Osteocyte (in vitro differentiated cells): ENCODE measurements around the gene PLD5. TPM values are rescaled to one million over a fixed set of nuclear protein-coding genes. Genes with fewer than 3 reads are reported as not detected.
"Not testable (repeated sequence)": the region's sequence is repeated elsewhere in the genome, so short reads cannot be mapped to it uniquely, and the experiment has no call there.

Experiments used
- DNase-seq: peaks from one replicate; pipeline ENCODE4 v3.0.0; 2021; ENCODE audit warnings: mixed read lengths; ENCODE audit not compliant: unreplicated experiment; ENCODE audit errors: extremely low spot score
- H3K27ac Mint-ChIP-seq: one replicate; pipeline ENCODE4 v1.8.0; 2021; ENCODE audit warnings: mild to moderate bottlenecking, mixed read lengths; ENCODE audit not compliant: unreplicated experiment
- H3K27me3 Mint-ChIP-seq: one replicate; pipeline ENCODE4 v1.8.0; 2021; ENCODE audit warnings: mixed read lengths; ENCODE audit not compliant: unreplicated experiment
- H3K36me3 Mint-ChIP-seq: one replicate; pipeline ENCODE4 v1.8.0; 2021; ENCODE audit warnings: mixed read lengths; ENCODE audit not compliant: unreplicated experiment
- H3K4me1 Mint-ChIP-seq: one replicate; pipeline ENCODE4 v1.8.0; 2021; ENCODE audit warnings: mixed read lengths; ENCODE audit not compliant: unreplicated experiment
- H3K4me3 Mint-ChIP-seq: one replicate; pipeline ENCODE4 v1.8.0; 2021; ENCODE audit warnings: mild to moderate bottlenecking, moderate library complexity, mixed read lengths; ENCODE audit not compliant: unreplicated experiment
- H3K9me3 Mint-ChIP-seq: one replicate; pipeline ENCODE4 v1.8.0; 2021; ENCODE audit warnings: mixed read lengths; ENCODE audit not compliant: unreplicated experiment
- total RNA-seq: library from RNA; stranded (reverse); gene quantifications from 2 replicates; pipeline ENCODE4 v1.2.1, GENCODE V29; 2021
- TF ChIP-seq, protein P1 (sequence below): fragments of 200-600 bp; sonication (generic); IDR thresholded peaks from 2 replicates; pipeline ENCODE4 v1.5.0; 2021; ENCODE audit warnings: antibody characterized with exemption, mild to moderate bottlenecking, moderate library complexity

Gene PLD5
- total RNA-seq, 1 donor from 2014 or later, result not detected

DNA sequence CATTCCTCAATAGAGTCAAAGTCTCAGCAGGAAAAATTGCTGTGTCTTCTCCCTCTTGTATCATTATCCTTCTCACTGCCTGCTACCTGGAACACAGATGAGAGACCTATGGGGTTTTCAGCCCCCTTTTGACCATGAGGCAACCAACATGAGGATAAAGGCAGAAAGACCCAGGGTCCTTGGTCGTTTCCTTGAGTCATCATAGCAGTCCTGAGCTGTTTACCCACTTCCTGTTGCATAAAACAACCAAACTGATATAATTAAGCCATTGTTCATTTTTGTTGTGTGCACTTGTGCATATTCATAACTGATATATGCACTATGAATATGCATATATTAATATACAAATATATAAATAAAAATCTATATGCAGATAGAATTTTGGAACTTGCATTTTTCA lies 337.3 kb downstream of the PLD5 start:
- H3K27ac Mint-ChIP-seq, result no peak overlapping the region
- H3K27me3 Mint-ChIP-seq, result no peaks in the 10 kb centered on the region
- H3K9me3 Mint-ChIP-seq, result peaks cover 3% of the 10 kb centered on the region
- DNase-seq, result no peak
- no peak overlapping the region for H3K4me3 Mint-ChIP-seq
- H3K36me3 Mint-ChIP-seq, result no peaks in the 10 kb centered on the region
- TF ChIP-seq, protein P1, sequence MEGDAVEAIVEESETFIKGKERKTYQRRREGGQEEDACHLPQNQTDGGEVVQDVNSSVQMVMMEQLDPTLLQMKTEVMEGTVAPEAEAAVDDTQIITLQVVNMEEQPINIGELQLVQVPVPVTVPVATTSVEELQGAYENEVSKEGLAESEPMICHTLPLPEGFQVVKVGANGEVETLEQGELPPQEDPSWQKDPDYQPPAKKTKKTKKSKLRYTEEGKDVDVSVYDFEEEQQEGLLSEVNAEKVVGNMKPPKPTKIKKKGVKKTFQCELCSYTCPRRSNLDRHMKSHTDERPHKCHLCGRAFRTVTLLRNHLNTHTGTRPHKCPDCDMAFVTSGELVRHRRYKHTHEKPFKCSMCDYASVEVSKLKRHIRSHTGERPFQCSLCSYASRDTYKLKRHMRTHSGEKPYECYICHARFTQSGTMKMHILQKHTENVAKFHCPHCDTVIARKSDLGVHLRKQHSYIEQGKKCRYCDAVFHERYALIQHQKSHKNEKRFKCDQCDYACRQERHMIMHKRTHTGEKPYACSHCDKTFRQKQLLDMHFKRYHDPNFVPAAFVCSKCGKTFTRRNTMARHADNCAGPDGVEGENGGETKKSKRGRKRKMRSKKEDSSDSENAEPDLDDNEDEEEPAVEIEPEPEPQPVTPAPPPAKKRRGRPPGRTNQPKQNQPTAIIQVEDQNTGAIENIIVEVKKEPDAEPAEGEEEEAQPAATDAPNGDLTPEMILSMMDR, result no peak
- H3K4me1 Mint-ChIP-seq, result no peaks in the 10 kb centered on the region

DNA sequence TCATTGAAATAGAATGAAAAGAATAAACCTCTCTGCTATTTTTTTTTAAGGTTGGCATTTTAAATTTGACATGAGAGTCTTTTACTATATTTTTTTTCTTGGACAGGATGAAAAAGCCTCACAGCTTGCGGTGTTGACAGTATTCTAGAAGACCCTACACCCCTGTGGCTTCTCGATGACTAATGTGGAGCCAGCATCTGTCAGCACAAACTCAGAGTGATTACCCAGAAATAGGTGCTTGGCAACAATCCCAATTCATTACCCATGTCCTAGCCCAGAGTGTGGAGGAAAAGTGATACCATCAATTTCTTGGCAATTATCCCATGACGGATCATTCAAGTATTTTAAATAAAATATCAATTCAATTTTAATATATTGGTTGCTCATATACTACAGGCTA lies 338.8 kb downstream of the PLD5 start:
- no peaks in the 10 kb centered on the region for H3K4me1 Mint-ChIP-seq
- H3K36me3 Mint-ChIP-seq, result no peaks in the 10 kb centered on the region
- H3K27me3 Mint-ChIP-seq, result no peaks in the 10 kb centered on the region
- H3K9me3 Mint-ChIP-seq, result peaks cover 3% of the 10 kb centered on the region
- no peak overlapping the region for H3K4me3 Mint-ChIP-seq
- TF ChIP-seq, protein P1, result no peak
- H3K27ac Mint-ChIP-seq, result no peak overlapping the region
- no peak for DNase-seq

- Mint-ChIP-seq H3K4me1 (no peaks in the 10 kb centered on the region), H3K27ac (no peak overlapping the region), H3K36me3 (no peaks in the 10 kb centered on the region), H3K9me3 (peaks cover 3% of the 10 kb centered on the region), H3K27me3 (no peaks in the 10 kb centered on the region), H3K4me3 (no peak overlapping the region)
- TF ChIP-seq, protein P1, result no peak
- DNase-seq, result no peak
These were observed 339.5 kb downstream of the PLD5 start for GRCh38 chr1:242184955-242185354.

DNA sequence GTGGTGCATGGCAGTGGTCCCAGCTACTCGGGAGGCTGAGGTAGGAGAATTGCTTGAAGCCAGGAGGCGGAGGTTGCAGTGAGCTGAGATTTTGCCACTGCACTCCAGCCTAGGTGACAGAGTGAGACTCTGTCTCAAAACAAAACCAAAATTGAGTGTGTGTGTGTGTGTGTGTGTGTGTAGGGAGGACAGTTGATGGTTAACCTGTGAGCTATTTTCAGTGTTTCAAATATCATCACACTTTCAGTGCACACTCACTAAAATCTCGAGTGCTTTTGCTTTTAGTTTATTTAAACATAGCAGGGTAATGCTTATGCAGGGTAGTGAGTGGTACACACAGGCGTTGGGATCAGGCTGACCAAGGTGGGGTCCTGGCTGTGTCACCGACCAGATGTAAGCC lies 344.7 kb downstream of the PLD5 start:
- not testable (repeated sequence) for H3K36me3 Mint-ChIP-seq, DNase-seq, H3K27me3 Mint-ChIP-seq, H3K4me1 Mint-ChIP-seq, H3K27ac Mint-ChIP-seq, H3K4me3 Mint-ChIP-seq
- peaks cover 13% of the 10 kb centered on the region for H3K9me3 Mint-ChIP-seq

GRCh38 chr1:242178924-242179708 lies 345.4 kb downstream of the PLD5 start:
- Mint-ChIP-seq H3K27me3 (no peaks in the 10 kb centered on the region), H3K9me3 (peaks cover 13% of the 10 kb centered on the region), H3K27ac (no peak overlapping the region), H3K4me1 (no peaks in the 10 kb centered on the region), H3K4me3 (no peak overlapping the region), H3K36me3 (no peaks in the 10 kb centered on the region)
- TF ChIP-seq, protein P1, result no peak
- no peak for DNase-seq
